ENCODE results near the gene FRAS1.
"Not testable (repeated sequence)": the region's sequence is repeated elsewhere in the genome, so short reads cannot be mapped to it uniquely, and the experiment has no call there.

The FRAS1 gene

GRCh38 chr4:78307263-78307662 lies 250.1 kb downstream of the FRAS1 start:
- H3K36me3 ChIP-seq (ENCODE audit: control insufficient read depth in 4 of 4, insufficient read depth in 4 of 4, low read length in 3 of 4); H3K27ac ChIP-seq (ENCODE audit: insufficient read depth in 1 of 2, low read depth in 1 of 2, low read length in 2 of 2, poor library complexity in 1 of 2, severe bottlenecking in 2 of 2); H3K4me1 ChIP-seq (ENCODE audit: control extremely low read depth in 1 of 4, control insufficient read depth in 4 of 4, insufficient read depth in 4 of 4, low read length in 3 of 4); H3K9me3 ChIP-seq (ENCODE audit: control extremely low read depth in 1 of 5, control insufficient read depth in 4 of 5, insufficient read depth in 2 of 5, low read depth in 1 of 5, low read length in 4 of 5); POLR2A ChIA-PET; DNase-seq; H3K27me3 ChIP-seq (replicated peaks in 2 of 5; ENCODE audit: control insufficient read depth in 4 of 5, insufficient read depth in 5 of 5, low read length in 4 of 5); CTCF ChIA-PET; H3K4me3 ChIP-seq (ENCODE audit: control insufficient read depth in 1 of 7, extremely low read depth in 1 of 7, insufficient read depth in 4 of 7, low read depth in 2 of 7, low read length in 6 of 7): not testable (repeated sequence)
- WGBS (ENCODE audit: insufficient coverage) = 88% methylated on average over 15 of the region's 16 CpGs

- Histone ChIP-seq H3K27me3 (replicated peaks in 2 of 5; ENCODE audit: control insufficient read depth in 4 of 5, insufficient read depth in 5 of 5, low read length in 4 of 5) (peaks cover 0 to 4% (median 0%) of the 10 kb centered on the region in 5 experiments), H3K9me3 (ENCODE audit: control extremely low read depth in 1 of 5, control insufficient read depth in 4 of 5, insufficient read depth in 2 of 5, low read depth in 1 of 5, low read length in 4 of 5) (no peaks in the 10 kb centered on the region), H3K36me3 (ENCODE audit: control insufficient read depth in 4 of 4, insufficient read depth in 4 of 4, low read length in 3 of 4) (no peaks in the 10 kb centered on the region), H3K4me1 (ENCODE audit: control extremely low read depth in 1 of 4, control insufficient read depth in 4 of 4, insufficient read depth in 4 of 4, low read length in 3 of 4) (no peaks in the 10 kb centered on the region), H3K4me3 (ENCODE audit: control insufficient read depth in 1 of 7, extremely low read depth in 1 of 7, insufficient read depth in 4 of 7, low read depth in 2 of 7, low read length in 6 of 7) (no peak overlapping the region), H3K27ac (ENCODE audit: insufficient read depth in 1 of 2, low read depth in 1 of 2, low read length in 2 of 2, poor library complexity in 1 of 2, severe bottlenecking in 2 of 2) (no peak overlapping the region)
- ChIA-PET POLR2A (no interaction called here), CTCF (no interaction called here)
- 94% methylated on average over 4 of the region's 4 CpGs for WGBS (ENCODE audit: insufficient coverage)
- DNase-seq = no peak
Measured at GRCh38 chr4:78308517-78308916, 251.4 kb downstream of the FRAS1 start.

GRCh38 chr4:78309352-78309751 lies 252.2 kb downstream of the FRAS1 start:
- DNase-seq = no peak
- no peak overlapping the region for H3K27ac ChIP-seq (ENCODE audit: insufficient read depth in 1 of 2, low read depth in 1 of 2, low read length in 2 of 2, poor library complexity in 1 of 2, severe bottlenecking in 2 of 2)
- CTCF ChIA-PET = no interaction called here

GRCh38 chr4:78310007-78310739 lies 253.1 kb downstream of the FRAS1 start:
- Histone ChIP-seq H3K9me3 (ENCODE audit: control extremely low read depth in 1 of 5, control insufficient read depth in 4 of 5, insufficient read depth in 2 of 5, low read depth in 1 of 5, low read length in 4 of 5) (no peaks in the 10 kb centered on the region), H3K4me1 (ENCODE audit: control extremely low read depth in 1 of 4, control insufficient read depth in 4 of 4, insufficient read depth in 4 of 4, low read length in 3 of 4) (no peaks in the 10 kb centered on the region), H3K27me3 (replicated peaks in 2 of 5; ENCODE audit: control insufficient read depth in 4 of 5, insufficient read depth in 5 of 5, low read length in 4 of 5) (peaks cover 0 to 7% (median 3%) of the 10 kb centered on the region in 5 experiments), H3K4me3 (ENCODE audit: control insufficient read depth in 1 of 7, extremely low read depth in 1 of 7, insufficient read depth in 4 of 7, low read depth in 2 of 7, low read length in 6 of 7) (no peak overlapping the region), H3K27ac (ENCODE audit: insufficient read depth in 1 of 2, low read depth in 1 of 2, low read length in 2 of 2, poor library complexity in 1 of 2, severe bottlenecking in 2 of 2) (no peak overlapping the region), H3K36me3 (ENCODE audit: control insufficient read depth in 4 of 4, insufficient read depth in 4 of 4, low read length in 3 of 4) (no peaks in the 10 kb centered on the region)
- ChIA-PET POLR2A (no interaction called here), CTCF (no interaction called here)
- WGBS (ENCODE audit: insufficient coverage) = 95% methylated on average over 5 of the region's 6 CpGs
- no peak for DNase-seq

More at GRCh38 chr4:78309352-78309751, 252.2 kb downstream of the FRAS1 start:
- POLR2A ChIA-PET = no interaction called here
- Histone ChIP-seq H3K36me3 (ENCODE audit: control insufficient read depth in 4 of 4, insufficient read depth in 4 of 4, low read length in 3 of 4) (no peaks in the 10 kb centered on the region), H3K9me3 (ENCODE audit: control extremely low read depth in 1 of 5, control insufficient read depth in 4 of 5, insufficient read depth in 2 of 5, low read depth in 1 of 5, low read length in 4 of 5) (no peaks in the 10 kb centered on the region), H3K27me3 (replicated peaks in 2 of 5; ENCODE audit: control insufficient read depth in 4 of 5, insufficient read depth in 5 of 5, low read length in 4 of 5) (peaks cover 0 to 6% (median 0%) of the 10 kb centered on the region in 5 experiments), H3K4me1 (ENCODE audit: control extremely low read depth in 1 of 4, control insufficient read depth in 4 of 4, insufficient read depth in 4 of 4, low read length in 3 of 4) (no peaks in the 10 kb centered on the region), H3K4me3 (ENCODE audit: control insufficient read depth in 1 of 7, extremely low read depth in 1 of 7, insufficient read depth in 4 of 7, low read depth in 2 of 7, low read length in 6 of 7) (no peak overlapping the region)
- 100% methylated on average over 1 of the region's 2 CpGs for WGBS (ENCODE audit: insufficient coverage)

- Histone ChIP-seq H3K9me3 (ENCODE audit: control extremely low read depth in 1 of 5, control insufficient read depth in 4 of 5, insufficient read depth in 2 of 5, low read depth in 1 of 5, low read length in 4 of 5) (no peaks in the 10 kb centered on the region), H3K36me3 (ENCODE audit: control insufficient read depth in 4 of 4, insufficient read depth in 4 of 4, low read length in 3 of 4) (no peaks in the 10 kb centered on the region), H3K27ac (ENCODE audit: insufficient read depth in 1 of 2, low read depth in 1 of 2, low read length in 2 of 2, poor library complexity in 1 of 2, severe bottlenecking in 2 of 2) (no peak overlapping the region), H3K4me3 (ENCODE audit: control insufficient read depth in 1 of 7, extremely low read depth in 1 of 7, insufficient read depth in 4 of 7, low read depth in 2 of 7, low read length in 6 of 7) (no peak overlapping the region), H3K4me1 (ENCODE audit: control extremely low read depth in 1 of 4, control insufficient read depth in 4 of 4, insufficient read depth in 4 of 4, low read length in 3 of 4) (no peaks in the 10 kb centered on the region), H3K27me3 (replicated peaks in 2 of 5; ENCODE audit: control insufficient read depth in 4 of 5, insufficient read depth in 5 of 5, low read length in 4 of 5) (peaks cover 0 to 10% (median 3%) of the 10 kb centered on the region in 5 experiments)
- DNase-seq = no peak
- 75% methylated on average over 2 of the region's 6 CpGs for WGBS (ENCODE audit: insufficient coverage)
- ChIA-PET CTCF (no interaction called here), POLR2A (no interaction called here)
Measured at GRCh38 chr4:78310740-78311115, 253.6 kb downstream of the FRAS1 start.

GRCh38 chr4:78311306-78311705 lies 254.2 kb downstream of the FRAS1 start:
- POLR2A ChIA-PET = no interaction called here

GRCh38 chr4:78312989-78313753 lies 256.0 kb downstream of the FRAS1 start:
- no peaks in the 10 kb centered on the region for H3K9me3 ChIP-seq (ENCODE audit: control extremely low read depth in 1 of 5, control insufficient read depth in 4 of 5, insufficient read depth in 2 of 5, low read depth in 1 of 5, low read length in 4 of 5)
- H3K27ac ChIP-seq (ENCODE audit: insufficient read depth in 1 of 2, low read depth in 1 of 2, low read length in 2 of 2, poor library complexity in 1 of 2, severe bottlenecking in 2 of 2) = no peak overlapping the region
- H3K4me1 ChIP-seq (ENCODE audit: control extremely low read depth in 1 of 4, control insufficient read depth in 4 of 4, insufficient read depth in 4 of 4, low read length in 3 of 4) = no peaks in the 10 kb centered on the region
- POLR2A ChIA-PET = no interaction called here
- no peak overlapping the region for H3K4me3 ChIP-seq (ENCODE audit: control insufficient read depth in 1 of 7, extremely low read depth in 1 of 7, insufficient read depth in 4 of 7, low read depth in 2 of 7, low read length in 6 of 7)
- H3K36me3 ChIP-seq (ENCODE audit: control insufficient read depth in 4 of 4, insufficient read depth in 4 of 4, low read length in 3 of 4) = no peaks in the 10 kb centered on the region
- CTCF ChIA-PET = no interaction called here
- H3K27me3 ChIP-seq (replicated peaks in 2 of 5; ENCODE audit: control insufficient read depth in 4 of 5, insufficient read depth in 5 of 5, low read length in 4 of 5) = peaks cover 0 to 10% (median 5%) of the 10 kb centered on the region in 5 experiments
- 100% methylated on average over 1 of the region's 2 CpGs for WGBS (ENCODE audit: insufficient coverage)
- DNase-seq = no peak

More at GRCh38 chr4:78311306-78311705, 254.2 kb downstream of the FRAS1 start:
- CTCF ChIA-PET = no interaction called here
- no peaks in the 10 kb centered on the region for H3K9me3 ChIP-seq (ENCODE audit: control extremely low read depth in 1 of 5, control insufficient read depth in 4 of 5, insufficient read depth in 2 of 5, low read depth in 1 of 5, low read length in 4 of 5)
- H3K27me3 ChIP-seq (replicated peaks in 2 of 5; ENCODE audit: control insufficient read depth in 4 of 5, insufficient read depth in 5 of 5, low read length in 4 of 5) = peaks cover 0 to 10% (median 3%) of the 10 kb centered on the region in 5 experiments
- no peaks in the 10 kb centered on the region for H3K4me1 ChIP-seq (ENCODE audit: control extremely low read depth in 1 of 4, control insufficient read depth in 4 of 4, insufficient read depth in 4 of 4, low read length in 3 of 4)
- 76% methylated on average over 2 of the region's 4 CpGs for WGBS (ENCODE audit: insufficient coverage)
- H3K36me3 ChIP-seq (ENCODE audit: control insufficient read depth in 4 of 4, insufficient read depth in 4 of 4, low read length in 3 of 4) = no peaks in the 10 kb centered on the region
- no peak overlapping the region for H3K27ac ChIP-seq (ENCODE audit: insufficient read depth in 1 of 2, low read depth in 1 of 2, low read length in 2 of 2, poor library complexity in 1 of 2, severe bottlenecking in 2 of 2)
- DNase-seq = no peak
- H3K4me3 ChIP-seq (ENCODE audit: control insufficient read depth in 1 of 7, extremely low read depth in 1 of 7, insufficient read depth in 4 of 7, low read depth in 2 of 7, low read length in 6 of 7) = no peak overlapping the region
